SU-DHL-6 (cell line): Measurements from ENCODE around the gene NTN4.

Experiments used
- H2AFZ ChIP-seq: fragments of 200-600 bp; sonication (generic); 2 replicates; pipeline ENCODE4 v1.6.1; 2014; ENCODE audit warnings: low read depth, mild to moderate bottlenecking, moderate library complexity, mixed read lengths, antibody characterized with exemption, low read length; ENCODE audit not compliant: severe bottlenecking
- H3F3A ChIP-seq: fragments of 200-600 bp; shearing (Covaris generic); 2 replicates; pipeline ENCODE4 v1.6.0; 2016; ENCODE audit warnings: antibody characterized with exemption, mild to moderate bottlenecking; ENCODE audit not compliant: insufficient read depth
- H3K27ac ChIP-seq: fragments of 200-600 bp; sonication (generic); 2 replicates; pipeline ENCODE4 v1.5.1; 2016; ENCODE audit warnings: low read depth, mild to moderate bottlenecking, low read length, moderate library complexity, mixed read lengths
- H3K27me3 ChIP-seq: fragments of 200-600 bp; sonication (generic), shearing (Covaris generic); 2 replicates; pipeline ENCODE4 v1.6.0; 2014; ENCODE audit warnings: mild to moderate bottlenecking, low read length
- H3K36me3 ChIP-seq: fragments of 200-600 bp; sonication (generic); 2 replicates; pipeline ENCODE4 v1.6.1; 2014; ENCODE audit warnings: mild to moderate bottlenecking, low read length, mixed read lengths
- H3K4me2 ChIP-seq: fragments of 300-600, 200-600 bp; shearing (Covaris generic), sonication (generic); 2 replicates; pipeline ENCODE4 v1.6.0; 2014; ENCODE audit warnings: low read length, low read depth, mild to moderate bottlenecking; ENCODE audit not compliant: poor library complexity, severe bottlenecking
- H3K4me3 ChIP-seq: fragments of 200-600 bp; sonication (generic); 2 replicates; pipeline ENCODE4 v1.5.1; 2014; ENCODE audit warnings: antibody characterized with exemption, low read length, mild to moderate bottlenecking, mixed read lengths; ENCODE audit not compliant: insufficient read depth, poor library complexity, severe bottlenecking
- H3K79me2 ChIP-seq: fragments of 200-600 bp; sonication (generic); 2 replicates; pipeline ENCODE4 v1.6.1; 2014; ENCODE audit warnings: mild to moderate bottlenecking, low read length, moderate library complexity; ENCODE audit not compliant: insufficient read depth
- H3K9ac ChIP-seq: fragments of 200-600 bp; sonication (generic); 2 replicates; pipeline ENCODE4 v1.7.0; 2014; ENCODE audit warnings: mild to moderate bottlenecking, low read length
- H3K9me2 ChIP-seq: fragments of 200-600 bp; sonication (generic); replicated peaks from 2 replicates; pipeline ENCODE4 v1.6.1; 2014; ENCODE audit warnings: low read length; ENCODE audit not compliant: insufficient read depth
- H3K9me3 ChIP-seq: fragments of 200-600 bp; sonication (generic); 2 replicates; pipeline ENCODE4 v1.6.1; 2014; ENCODE audit warnings: low read length, mixed read lengths; ENCODE audit not compliant: insufficient read depth
- H4K20me1 ChIP-seq: fragments of 200-600 bp; sonication (generic); 2 replicates; pipeline ENCODE4 v1.6.1; 2014; ENCODE audit warnings: low read depth, mild to moderate bottlenecking, antibody characterized with exemption, low read length, moderate library complexity, mixed read lengths
- CTCF ChIP-seq: fragments of 200-600 bp; sonication (generic); IDR thresholded peaks from one replicate; pipeline ENCODE4 v1.5.1; 2017; ENCODE audit warnings: antibody characterized with exemption, mild to moderate bottlenecking, low read length, moderate library complexity; ENCODE audit not compliant: insufficient read depth, poor library complexity, severe bottlenecking
- EZH2phosphoT487 ChIP-seq: fragments of 200-600 bp; sonication (generic), shearing (Covaris generic); conservative IDR thresholded peaks from 2 replicates; pipeline ENCODE4 v1.6.1; 2018; ENCODE audit warnings: mild to moderate bottlenecking, antibody characterized with exemption, low read length, moderate library complexity, mixed read lengths

The NTN4 gene

GRCh38 chr12:95763809-95764253, 26.7 kb downstream of the NTN4 start:
- Histone ChIP-seq H4K20me1 (no peaks in the 10 kb centered on the region), H3K9ac (no peak overlapping the region), H2AFZ (no peak overlapping the region), H3F3A (no peaks in the 10 kb centered on the region), H3K79me2 (no peaks in the 10 kb centered on the region), H3K27ac (no peak overlapping the region), H3K4me3 (no peak overlapping the region), H3K9me2 (no peaks in the 10 kb centered on the region), H3K4me2 (no peak overlapping the region), H3K36me3 (no peaks in the 10 kb centered on the region), H3K27me3 (no peaks in the 10 kb centered on the region), H3K9me3 (no peaks in the 10 kb centered on the region)
- TF ChIP-seq EZH2phosphoT487 = no peak
- no peak for TF ChIP-seq CTCF

- H3F3A ChIP-seq = no peaks in the 10 kb centered on the region
- no peak overlapping the region for H3K4me2 ChIP-seq
- H3K9me2 ChIP-seq = no peaks in the 10 kb centered on the region
- H3K36me3 ChIP-seq = no peaks in the 10 kb centered on the region
- TF ChIP-seq CTCF (no peak), EZH2phosphoT487 (no peak)
- H3K27me3 ChIP-seq = no peaks in the 10 kb centered on the region
- no peak overlapping the region for H3K27ac ChIP-seq
- H4K20me1 ChIP-seq = no peaks in the 10 kb centered on the region
- H3K79me2 ChIP-seq = no peaks in the 10 kb centered on the region
- no peaks in the 10 kb centered on the region for H3K9me3 ChIP-seq
- H3K4me3 ChIP-seq = no peak overlapping the region
- no peak overlapping the region for H2AFZ ChIP-seq
- no peak overlapping the region for H3K9ac ChIP-seq
Observed at GRCh38 chr12:95762123-95762785, 28.3 kb downstream of the NTN4 start.

- H3K9me3 ChIP-seq = no peaks in the 10 kb centered on the region
- no peak overlapping the region for H3K4me3 ChIP-seq
- H3K9me2 ChIP-seq = no peaks in the 10 kb centered on the region
- no peaks in the 10 kb centered on the region for H3K36me3 ChIP-seq
- no peak overlapping the region for H3K4me2 ChIP-seq
- H4K20me1 ChIP-seq = no peaks in the 10 kb centered on the region
- no peak overlapping the region for H2AFZ ChIP-seq
- TF ChIP-seq CTCF (no peak), EZH2phosphoT487 (no peak)
- H3K27ac ChIP-seq = no peak overlapping the region
- no peak overlapping the region for H3K9ac ChIP-seq
- no peaks in the 10 kb centered on the region for H3F3A ChIP-seq
- H3K79me2 ChIP-seq = no peaks in the 10 kb centered on the region
- H3K27me3 ChIP-seq = no peaks in the 10 kb centered on the region
Observed at GRCh38 chr12:95760371-95760770, 30.2 kb downstream of the NTN4 start.

- TF ChIP-seq EZH2phosphoT487 (no peak), CTCF (no peak)
- Histone ChIP-seq H4K20me1 (no peaks in the 10 kb centered on the region), H3K4me3 (no peak overlapping the region), H2AFZ (no peak overlapping the region), H3K9me3 (no peaks in the 10 kb centered on the region), H3K79me2 (no peaks in the 10 kb centered on the region), H3K27ac (no peak overlapping the region), H3K9me2 (no peaks in the 10 kb centered on the region), H3K27me3 (no peaks in the 10 kb centered on the region), H3K4me2 (no peak overlapping the region), H3F3A (no peaks in the 10 kb centered on the region), H3K9ac (no peak overlapping the region), H3K36me3 (no peaks in the 10 kb centered on the region)
Observed at GRCh38 chr12:95759718-95760117, 30.8 kb downstream of the NTN4 start.
